GM18498 (cell line): Measurements from ENCODE around the gene RBM45.
"Not testable (repeated sequence)": the region's sequence is repeated elsewhere in the genome, so short reads cannot be mapped to it uniquely, and the experiment has no call there.

Experiments used
- ATAC-seq: cut with Tn5 transposase; IDR thresholded peaks from one replicate; pipeline ENCODE4 v1.9.1; 2021; ENCODE audit warnings: mild to moderate bottlenecking, moderate library complexity; ENCODE audit not compliant: unreplicated experiment

The RBM45 gene, protein sequence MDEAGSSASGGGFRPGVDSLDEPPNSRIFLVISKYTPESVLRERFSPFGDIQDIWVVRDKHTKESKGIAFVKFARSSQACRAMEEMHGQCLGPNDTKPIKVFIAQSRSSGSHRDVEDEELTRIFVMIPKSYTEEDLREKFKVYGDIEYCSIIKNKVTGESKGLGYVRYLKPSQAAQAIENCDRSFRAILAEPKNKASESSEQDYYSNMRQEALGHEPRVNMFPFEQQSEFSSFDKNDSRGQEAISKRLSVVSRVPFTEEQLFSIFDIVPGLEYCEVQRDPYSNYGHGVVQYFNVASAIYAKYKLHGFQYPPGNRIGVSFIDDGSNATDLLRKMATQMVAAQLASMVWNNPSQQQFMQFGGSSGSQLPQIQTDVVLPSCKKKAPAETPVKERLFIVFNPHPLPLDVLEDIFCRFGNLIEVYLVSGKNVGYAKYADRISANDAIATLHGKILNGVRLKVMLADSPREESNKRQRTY

DNA sequence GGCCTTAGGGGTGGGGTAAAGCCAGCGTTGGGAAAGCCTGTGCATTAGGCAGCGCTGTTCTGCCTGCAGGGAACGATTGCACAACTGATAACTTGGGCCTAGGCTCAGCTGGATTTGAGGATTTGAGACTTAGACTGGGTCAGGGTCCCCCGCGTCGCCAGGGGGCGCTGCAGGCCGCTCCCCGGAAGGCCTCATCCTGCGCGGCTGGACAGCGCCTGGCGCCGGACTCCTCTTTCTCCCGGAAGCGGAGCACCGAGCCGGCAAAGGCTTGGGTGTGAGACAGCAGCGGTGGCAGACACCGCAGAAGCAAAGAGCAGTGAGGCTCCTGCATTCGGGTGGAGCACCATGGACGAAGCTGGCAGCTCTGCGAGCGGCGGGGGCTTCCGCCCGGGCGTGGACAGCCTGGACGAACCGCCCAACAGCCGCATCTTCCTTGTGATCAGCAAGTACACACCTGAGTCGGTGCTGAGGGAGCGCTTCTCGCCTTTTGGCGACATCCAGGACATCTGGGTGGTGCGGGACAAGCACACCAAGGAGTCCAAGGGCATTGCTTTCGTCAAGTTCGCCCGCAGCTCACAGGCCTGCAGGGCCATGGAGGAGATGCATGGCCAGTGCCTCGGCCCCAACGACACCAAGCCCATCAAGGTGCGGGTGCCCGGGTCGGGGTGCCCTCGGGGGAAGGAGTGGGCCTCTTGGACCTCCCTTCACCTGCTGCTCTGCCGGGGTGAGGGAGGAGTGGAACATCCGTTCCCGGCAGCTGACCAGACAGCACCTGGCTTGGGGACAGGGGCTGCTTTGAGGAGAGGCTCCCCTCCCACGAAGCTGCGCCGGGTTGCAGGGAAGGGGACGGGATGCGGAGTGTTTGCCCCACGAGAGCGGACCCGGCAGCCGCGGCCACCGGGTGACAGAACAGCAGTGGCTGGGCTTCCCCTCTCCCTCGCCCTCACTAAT is at the start of gene RBM45:
Gene RBM45, plus strand, starts transcription at position 236 of the 951 bp plus-strand sequence. Its CDS starts 110 bp downstream, at position 346.
- peak; percentile 93 for ATAC-seq

GRCh38 chr2:178066324-178066723 is 45.9 kb upstream of the RBM45 start:
- no peak for ATAC-seq

GRCh38 chr2:178066890-178067669 is 45.2 kb upstream of the RBM45 start:
- no peak for ATAC-seq

GRCh38 chr2:178068823-178069454 is 43.3 kb upstream of the RBM45 start:
- no peak for ATAC-seq

DNA sequence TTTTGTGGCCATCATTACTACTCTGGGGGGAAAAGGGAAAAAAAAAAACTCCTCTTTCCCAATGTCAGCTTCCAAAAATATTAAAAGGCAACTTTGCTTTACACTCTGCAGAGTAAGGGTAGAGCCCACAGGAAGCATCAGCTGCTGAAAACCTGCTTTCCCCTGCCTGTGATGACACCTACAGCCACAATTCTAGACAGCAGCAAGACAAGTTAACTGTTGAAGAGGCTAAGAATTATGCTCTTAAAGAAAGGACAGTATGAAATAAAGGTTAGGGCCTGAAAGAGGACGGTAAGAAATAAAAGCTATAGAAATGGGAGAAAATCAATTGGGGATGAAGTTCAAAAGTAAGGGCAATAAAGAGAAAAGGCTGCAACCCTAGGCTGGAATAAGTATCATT is 42.7 kb upstream of the RBM45 start:
- ATAC-seq = no peak

GRCh38 chr2:178070824-178071223 is 41.4 kb upstream of the RBM45 start:
- ATAC-seq = no peak

DNA sequence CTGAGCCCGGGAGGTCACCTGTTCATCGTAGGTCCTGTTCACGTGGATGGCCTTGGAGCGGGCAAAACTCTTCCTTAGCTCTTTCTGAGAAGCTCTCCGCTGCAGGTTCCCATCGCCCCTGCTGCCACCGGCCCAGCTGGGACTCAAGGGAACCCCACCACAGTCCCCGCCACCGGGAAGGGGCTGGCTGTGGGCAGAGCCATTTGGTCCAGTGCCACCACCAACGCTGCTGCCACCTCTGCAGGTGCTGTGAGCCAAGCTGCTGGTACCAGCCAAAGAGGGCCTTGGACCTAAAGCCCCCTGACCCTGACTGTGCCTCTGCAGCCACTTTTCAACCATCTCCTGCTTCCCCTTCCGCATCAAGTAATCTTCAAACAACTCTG is 40.2 kb upstream of the RBM45 start:
- no peak for ATAC-seq

DNA sequence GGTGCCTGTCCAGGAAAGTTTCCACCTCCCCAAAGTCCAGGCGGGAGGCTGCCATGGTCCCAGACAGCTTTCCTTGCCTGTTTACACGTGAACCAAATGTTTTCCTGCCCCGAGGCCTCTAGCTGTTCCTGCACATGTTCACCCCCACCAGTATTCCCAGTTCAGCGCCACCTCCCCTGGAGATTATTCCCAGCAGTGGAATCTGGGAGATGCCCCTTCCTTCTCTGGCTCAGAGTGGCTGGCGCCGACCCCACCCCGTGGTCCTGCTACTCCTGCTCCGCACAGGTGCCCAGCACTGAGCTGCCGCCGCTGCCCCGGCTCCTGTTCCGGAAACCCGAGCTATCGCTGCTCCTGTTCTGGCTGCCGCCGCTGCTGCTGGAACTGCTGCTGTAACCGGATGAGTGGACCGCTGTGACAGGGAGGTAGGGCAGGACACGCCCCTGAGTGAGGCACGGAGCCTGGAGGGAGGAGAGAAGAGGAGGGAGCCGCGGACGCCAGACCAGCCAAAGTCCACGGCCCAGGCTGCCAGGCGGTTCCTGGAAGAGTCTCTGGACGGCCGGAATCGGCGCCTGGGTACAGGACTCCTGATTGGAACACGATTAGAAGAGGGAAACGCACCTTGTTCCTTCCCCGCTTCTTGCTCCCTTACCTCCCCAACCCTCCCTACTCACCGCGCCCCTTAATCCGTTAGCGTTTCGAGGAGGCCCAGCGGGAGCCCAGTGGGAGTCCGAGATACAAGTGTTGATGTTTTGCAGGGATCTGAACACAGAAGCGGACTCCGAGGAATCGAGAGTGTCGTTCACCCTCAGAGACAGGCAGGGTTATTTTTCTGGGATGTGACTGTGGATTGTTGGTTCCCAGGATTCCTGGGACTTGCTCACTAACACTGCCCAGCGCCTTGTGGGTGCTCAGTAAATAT is 39.6 kb upstream of the RBM45 start, which contains the start of gene PDE11A:
Gene PDE11A, minus strand, starts transcription at position 395 of the 919 bp plus-strand sequence. Its CDS starts 340 bp downstream, at position 55.
- peak; percentile 83 for ATAC-seq

- no peak for ATAC-seq
These were observed 37.9 kb upstream of the RBM45 start for GRCh38 chr2:178074123-178075005.

DNA sequence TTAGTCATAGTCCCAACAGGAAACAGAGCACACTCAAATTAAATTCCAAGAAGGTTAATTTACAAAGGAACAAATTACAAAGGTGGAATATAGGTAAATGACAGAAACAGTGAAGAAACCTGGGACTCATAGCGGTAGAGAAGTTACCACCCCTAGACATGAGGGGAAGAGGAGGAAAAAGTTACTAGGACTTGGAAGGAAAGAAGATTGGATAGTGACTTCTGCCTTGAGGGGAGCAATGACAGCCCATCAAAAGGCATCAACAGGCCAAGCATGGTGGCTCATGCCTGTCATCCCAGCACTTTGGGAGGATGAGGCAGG is 37.3 kb upstream of the RBM45 start:
- no peak for ATAC-seq

DNA sequence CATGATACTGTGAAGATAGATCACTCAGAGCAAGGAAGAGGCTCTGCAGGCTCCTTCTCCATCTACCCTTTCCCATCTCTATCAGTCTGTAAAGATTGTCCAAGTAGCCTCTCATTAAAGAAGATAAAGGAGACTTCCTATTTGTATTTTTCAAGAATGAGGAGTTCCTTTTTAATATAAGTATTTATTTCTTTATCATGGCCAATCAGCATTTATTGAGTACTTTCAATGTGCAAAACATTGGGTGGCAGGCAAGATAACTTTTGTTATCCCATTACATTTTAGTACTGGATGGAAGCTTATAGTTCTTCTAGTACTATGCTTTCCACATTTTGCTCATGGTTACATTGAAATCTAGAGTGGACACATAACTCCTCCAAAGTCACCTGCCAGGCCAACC is 36.1 kb upstream of the RBM45 start:
- ATAC-seq = no peak

GRCh38 chr2:178079279-178079678 is 33.0 kb upstream of the RBM45 start:
- ATAC-seq = not testable (repeated sequence)

GRCh38 chr2:178082408-178083045 is 29.7 kb upstream of the RBM45 start:
- ATAC-seq = no peak

DNA sequence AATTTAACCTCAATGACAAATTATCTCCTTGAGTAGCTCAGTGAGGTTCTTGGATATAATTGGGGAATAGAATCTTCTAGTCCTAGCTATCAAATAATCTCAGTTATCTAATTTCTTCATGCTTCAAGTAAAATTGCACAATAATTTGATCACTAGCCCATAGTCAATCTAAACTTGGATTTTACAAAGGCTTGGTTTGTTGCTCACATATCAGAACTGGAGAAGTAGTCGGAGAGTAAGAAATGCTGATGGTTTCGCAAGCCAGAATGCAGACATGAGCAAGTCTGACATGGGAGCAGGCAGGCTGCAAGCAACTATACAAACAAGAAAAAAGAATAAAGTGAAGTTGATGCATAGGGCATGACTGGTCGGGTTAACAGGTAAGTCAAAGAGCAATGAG is 28.0 kb upstream of the RBM45 start:
- ATAC-seq = no peak

GRCh38 chr2:178088774-178089270 is 23.4 kb upstream of the RBM45 start:
- no peak for ATAC-seq

GRCh38 chr2:178093471-178093870 is 18.8 kb upstream of the RBM45 start:
- no peak for ATAC-seq

- ATAC-seq = no peak
These were observed 10.7 kb upstream of the RBM45 start for GRCh38 chr2:178101321-178102079.
